ENCODE results near the gene CACNG4. TPM values are rescaled to one million over a fixed set of nuclear protein-coding genes. Genes with fewer than 3 reads are reported as not detected.

CACNG4 gene
- polyA plus RNA-seq, 1 experiment, result 0.06 TPM

DNA sequence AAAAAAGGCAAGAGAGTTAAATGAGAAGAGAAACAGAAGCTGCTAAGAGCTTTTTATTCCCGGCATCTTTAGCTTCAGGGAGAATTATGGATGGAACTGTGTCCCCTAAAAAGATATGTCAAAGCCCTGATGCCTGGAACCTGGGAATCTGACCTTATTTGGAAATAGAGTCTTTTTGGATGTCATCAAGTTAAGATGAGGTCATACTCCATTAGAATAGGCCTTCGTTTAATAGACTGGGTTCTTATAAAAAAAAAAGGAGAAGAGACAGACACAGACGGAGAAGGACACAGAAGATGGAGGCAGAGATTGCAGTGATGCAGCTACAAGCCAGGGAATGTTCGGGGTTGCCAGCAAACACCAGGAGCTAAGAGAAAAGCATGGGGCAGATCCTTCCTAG lies 24.6 kb downstream of the CACNG4 start:
- Histone ChIP-seq H3K36me3 (ENCODE audit: control insufficient read depth, insufficient read depth, low read length) (no peaks in the 10 kb centered on the region), H3K4me3 (ENCODE audit: low read depth, low read length) (no peak overlapping the region), H3K27me3 (ENCODE audit: control insufficient read depth, insufficient read depth, low read length) (peaks cover 46% of the 10 kb centered on the region)
- TF ChIP-seq, protein P1, sequence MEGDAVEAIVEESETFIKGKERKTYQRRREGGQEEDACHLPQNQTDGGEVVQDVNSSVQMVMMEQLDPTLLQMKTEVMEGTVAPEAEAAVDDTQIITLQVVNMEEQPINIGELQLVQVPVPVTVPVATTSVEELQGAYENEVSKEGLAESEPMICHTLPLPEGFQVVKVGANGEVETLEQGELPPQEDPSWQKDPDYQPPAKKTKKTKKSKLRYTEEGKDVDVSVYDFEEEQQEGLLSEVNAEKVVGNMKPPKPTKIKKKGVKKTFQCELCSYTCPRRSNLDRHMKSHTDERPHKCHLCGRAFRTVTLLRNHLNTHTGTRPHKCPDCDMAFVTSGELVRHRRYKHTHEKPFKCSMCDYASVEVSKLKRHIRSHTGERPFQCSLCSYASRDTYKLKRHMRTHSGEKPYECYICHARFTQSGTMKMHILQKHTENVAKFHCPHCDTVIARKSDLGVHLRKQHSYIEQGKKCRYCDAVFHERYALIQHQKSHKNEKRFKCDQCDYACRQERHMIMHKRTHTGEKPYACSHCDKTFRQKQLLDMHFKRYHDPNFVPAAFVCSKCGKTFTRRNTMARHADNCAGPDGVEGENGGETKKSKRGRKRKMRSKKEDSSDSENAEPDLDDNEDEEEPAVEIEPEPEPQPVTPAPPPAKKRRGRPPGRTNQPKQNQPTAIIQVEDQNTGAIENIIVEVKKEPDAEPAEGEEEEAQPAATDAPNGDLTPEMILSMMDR (IDR thresholded peaks at IDR 0.05; ENCODE audit: insufficient read depth, low read depth, low read length), result no peak
- ChIA-PET CTCF (interaction anchor here (1.4 kb wide), 1 partner anchor 9 kb away, joined by 3 read pairs; no protein-coding TSS in a partner anchor), POLR2A (no interaction called here)
- DNase-seq (ENCODE audit: low read depth), result no peak

DNA sequence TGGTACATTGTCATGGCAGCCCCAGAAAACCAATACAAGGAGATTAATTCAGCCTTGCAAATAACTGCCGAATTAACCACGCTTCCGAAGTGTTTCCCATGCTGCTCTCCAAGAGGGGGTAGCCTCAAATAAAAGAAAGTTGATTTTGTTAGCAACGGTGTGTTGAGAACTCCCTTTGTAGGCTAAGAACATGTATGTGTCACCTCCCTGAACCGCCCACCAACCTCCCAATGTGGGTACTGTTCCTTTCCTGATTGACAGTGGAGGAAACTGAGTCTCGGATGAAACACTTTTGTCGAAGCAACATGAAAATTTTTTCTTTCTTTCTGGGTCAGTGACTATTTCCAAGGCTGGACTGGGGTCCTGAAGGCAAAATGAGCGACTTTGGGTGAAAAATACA lies 25.1 kb downstream of the CACNG4 start:
- H3K36me3 ChIP-seq (ENCODE audit: control insufficient read depth, insufficient read depth, low read length), result no peaks in the 10 kb centered on the region
- DNase-seq (ENCODE audit: low read depth), result no peak
- ChIA-PET CTCF (interaction anchor here (1.4 kb wide), 1 partner anchor 9 kb away, joined by 3 read pairs; no protein-coding TSS in a partner anchor), POLR2A (no interaction called here)
- no peak overlapping the region for H3K4me3 ChIP-seq (ENCODE audit: low read depth, low read length)
- peaks cover 41% of the 10 kb centered on the region for H3K27me3 ChIP-seq (ENCODE audit: control insufficient read depth, insufficient read depth, low read length)
- TF ChIP-seq, protein P1 (IDR thresholded peaks at IDR 0.05; ENCODE audit: insufficient read depth, low read depth, low read length), result no peak

DNA sequence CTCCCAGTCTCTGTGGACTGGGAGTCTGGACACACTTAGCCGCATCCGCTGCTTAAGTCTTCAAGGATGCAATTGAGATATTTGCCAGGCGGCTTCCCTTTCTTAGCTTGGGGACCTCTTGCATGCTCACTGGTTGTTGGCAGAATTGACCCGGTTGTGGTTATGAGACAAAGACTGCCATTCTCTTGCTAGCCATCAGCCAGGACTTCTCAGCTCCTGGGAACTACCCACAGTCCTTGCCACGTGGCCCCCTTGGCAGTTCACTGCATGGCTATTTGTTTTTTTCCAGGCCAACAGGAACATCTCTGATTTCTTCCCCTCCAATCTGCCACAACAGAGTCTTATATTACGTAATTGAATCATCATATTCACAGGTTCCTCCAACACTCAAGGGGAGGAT lies 25.5 kb downstream of the CACNG4 start:
- Histone ChIP-seq H3K4me3 (ENCODE audit: low read depth, low read length) (no peak overlapping the region), H3K27me3 (ENCODE audit: control insufficient read depth, insufficient read depth, low read length) (peaks cover 37% of the 10 kb centered on the region), H3K36me3 (ENCODE audit: control insufficient read depth, insufficient read depth, low read length) (no peaks in the 10 kb centered on the region)
- ChIA-PET CTCF (no interaction called here), POLR2A (no interaction called here)
- TF ChIP-seq, protein P1 (IDR thresholded peaks at IDR 0.05; ENCODE audit: insufficient read depth, low read depth, low read length), result no peak
- no peak for DNase-seq (ENCODE audit: low read depth)

DNA sequence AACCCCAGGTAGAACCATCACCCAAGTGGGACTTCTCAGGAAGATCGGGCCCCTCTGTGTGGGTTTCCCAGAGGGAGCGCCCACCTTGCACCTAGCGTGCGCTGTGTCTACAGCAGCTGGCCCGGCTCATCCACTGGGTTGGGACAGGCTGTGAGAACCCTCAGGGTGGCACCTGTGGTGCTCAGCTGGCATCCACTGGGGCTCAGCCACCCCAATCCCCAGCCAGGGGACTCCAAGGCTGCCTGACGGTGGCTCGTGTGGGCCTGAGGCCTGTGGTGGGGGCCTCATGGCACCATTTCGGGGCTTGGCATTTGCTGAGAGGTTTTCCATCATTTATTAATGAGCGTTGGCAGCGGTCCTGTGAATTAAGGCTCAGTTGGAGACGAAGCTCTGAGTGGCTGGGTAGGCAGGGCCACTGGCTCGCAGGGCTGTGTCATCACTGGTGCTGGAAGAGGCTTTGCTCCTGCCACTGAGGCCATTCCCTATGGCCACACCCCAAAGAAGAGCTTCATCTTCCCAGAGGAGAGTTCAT lies 28.5 kb downstream of the CACNG4 start:
- no peaks in the 10 kb centered on the region for H3K36me3 ChIP-seq (ENCODE audit: control insufficient read depth, insufficient read depth, low read length)
- TF ChIP-seq, protein P1 (IDR thresholded peaks at IDR 0.05; ENCODE audit: insufficient read depth, low read depth, low read length), result no peak
- CTCF ChIA-PET, result no interaction called here

DNA sequence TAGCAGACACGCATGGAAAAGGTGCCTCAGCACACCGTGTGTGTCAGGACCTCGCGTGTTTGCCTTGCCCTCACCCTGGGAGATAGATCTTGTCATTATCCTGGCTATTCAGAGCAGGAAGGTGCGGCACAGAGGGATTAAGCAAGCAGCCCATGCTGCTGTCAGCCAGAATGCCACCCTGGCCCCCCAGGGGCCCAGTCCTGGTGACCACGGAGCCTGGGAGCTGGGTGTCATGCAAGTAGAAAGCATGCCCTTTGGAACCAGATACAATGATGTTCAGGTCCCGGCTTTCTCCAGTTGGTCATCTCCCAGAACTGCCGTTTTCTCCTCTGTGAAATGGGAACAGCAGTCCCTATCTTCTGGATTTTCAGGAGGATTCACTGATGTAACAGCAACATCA lies 29.9 kb downstream of the CACNG4 start:
- no peaks in the 10 kb centered on the region for H3K36me3 ChIP-seq (ENCODE audit: control insufficient read depth, insufficient read depth, low read length)
- TF ChIP-seq, protein P1 (IDR thresholded peaks at IDR 0.05; ENCODE audit: insufficient read depth, low read depth, low read length), result no peak
- ChIA-PET POLR2A (no interaction called here), CTCF (no interaction called here)
- no peak overlapping the region for H3K4me3 ChIP-seq (ENCODE audit: low read depth, low read length)
- peaks cover 25% of the 10 kb centered on the region for H3K27me3 ChIP-seq (ENCODE audit: control insufficient read depth, insufficient read depth, low read length)
- DNase-seq (ENCODE audit: low read depth), result no peak

More for the DNA sequence above, 28.5 kb downstream of the CACNG4 start:
- POLR2A ChIA-PET, result no interaction called here
- Histone ChIP-seq H3K4me3 (ENCODE audit: low read depth, low read length) (no peak overlapping the region), H3K27me3 (ENCODE audit: control insufficient read depth, insufficient read depth, low read length) (peaks cover 28% of the 10 kb centered on the region)
- no peak for DNase-seq (ENCODE audit: low read depth)
